HCT116 (cell line): ENCODE results near the gene NDOR1. TPM values are rescaled to one million over a fixed set of nuclear protein-coding genes. Genes with fewer than 3 reads are reported as not detected.
"Not testable (repeated sequence)": the region's sequence is repeated elsewhere in the genome, so short reads cannot be mapped to it uniquely, and the experiment has no call there.

Experiments used
- ATAC-seq: fragments of 200-7000 bp; cut with Tn5 transposase; 2 replicates; pipeline ENCODE4 v1.9.1; 2020; ENCODE audit warnings: mild to moderate bottlenecking, moderate library complexity
- BruUV-seq: library from RNA; stranded (reverse); fragments of 400-500 nt; replicated peaks from 2 replicates; lab custom pipeline; 2021; lab: Mats Ljungman, UMichigan
- CTCF ChIA-PET: fragments of 300-600 bp; sonication (Branson Sonifier 250); formaldehyde crosslinking; loops from one replicate; lab custom pipeline; 2021; ENCODE audit warnings: antibody characterized with exemption; lab: Charles Lee
- POLR2A ChIA-PET: fragments of 300-600, 350-600 bp; sonication (Branson Sonifier 250); formaldehyde crosslinking; loops from one replicate; lab custom pipeline; 2021; ENCODE audit warnings: antibody characterized with exemption; lab: Charles Lee
- RAD21 ChIA-PET, 2 experiments: fragments of 300-600 bp; sonication (Branson Sonifier 250); formaldehyde crosslinking; loops; one replicate each; lab custom pipeline; 2023; ENCODE audit warnings: low total read pairs in 2 of 2; ENCODE audit not compliant: uncharacterized antibody in 2 of 2, unreplicated experiment in 2 of 2, low non-redundant PET in 1 of 2; lab: Charles Lee
- DNase-seq: peaks from one replicate; pipeline ENCODE4 v3.0.0-alpha.2; 2010; ENCODE audit warnings: low read depth, low spot score
- H2AFZ ChIP-seq: fragments of 200-600 bp; shearing (Covaris generic), sonication (generic); 2 replicates; pipeline ENCODE4 v1.6.1; 2017; ENCODE audit warnings: low read depth, mixed run types, mixed read lengths, antibody characterized with exemption, low read length; ENCODE audit not compliant: poor library complexity, severe bottlenecking
- H3K27ac ChIP-seq: 2 replicates; pipeline ENCODE4 v1.5.1; 2012; ENCODE audit warnings: low read depth, low read length
- H3K27me3 ChIP-seq: fragments of 200-600 bp; sonication (generic); 2 replicates; pipeline ENCODE4 v1.6.1; 2016; ENCODE audit warnings: mixed run types, low read length, mixed read lengths; ENCODE audit not compliant: insufficient read depth
- H3K36me3 ChIP-seq, 2 experiments: fragments of 200-500 bp in 1 of 2; fragments of 200-600 bp in 1 of 2; sonication (Bioruptor generic) in 1 of 2; sonication (generic) in 1 of 2; 2 replicates each; pipeline versions ENCODE4 v1.5.1 to v1.6.1; 2014 to 2016; ENCODE audit warnings: low read length in 2 of 2, inconsistent platforms in 1 of 2, mixed read lengths in 1 of 2, mixed run types in 1 of 2; ENCODE audit not compliant: insufficient read depth in 2 of 2, control insufficient read depth in 1 of 2
- H3K4me1 ChIP-seq, 2 experiments: fragments of 200-600 bp in 1 of 2; sonication (generic) in 1 of 2; 2 replicates each; pipeline versions ENCODE4 v1.5.1 to v1.6.1; 2012 to 2017; ENCODE audit warnings: low read length in 2 of 2, inconsistent platforms in 1 of 2, mild to moderate bottlenecking in 1 of 2, mixed read lengths in 1 of 2, mixed run types in 1 of 2, moderate library complexity in 1 of 2; ENCODE audit not compliant: insufficient read depth in 2 of 2, control insufficient read depth in 1 of 2
- H3K4me2 ChIP-seq: fragments of 200-600 bp; sonication (generic); 2 replicates; pipeline ENCODE4 v1.6.1; 2017; ENCODE audit warnings: mixed run types, low read length, mixed read lengths
- H3K4me3 ChIP-seq, 2 experiments: fragments of 200-600 bp in 1 of 2; sonication (generic) in 1 of 2; replicated peaks in 1 of 2; 2 replicates each; pipeline ENCODE4 v1.5.1; 2011 to 2016; ENCODE audit warnings: low read length in 2 of 2, control low read depth in 1 of 2, low read depth in 1 of 2, mild to moderate bottlenecking in 1 of 2, mixed read lengths in 1 of 2, mixed run types in 1 of 2
- H3K79me2 ChIP-seq: fragments of 200-600 bp; sonication (generic); 2 replicates; pipeline ENCODE4 v1.6.1; 2017; ENCODE audit warnings: mild to moderate bottlenecking, mixed run types, low read length, moderate library complexity, mixed read lengths; ENCODE audit not compliant: insufficient read depth
- H3K9ac ChIP-seq: fragments of 200-600 bp; sonication (generic); 2 replicates; pipeline ENCODE4 v1.6.1; 2016; ENCODE audit warnings: low read length, mixed read lengths
- H3K9me2 ChIP-seq: fragments of 200-600 bp; sonication (generic), shearing (Covaris generic); 2 replicates; pipeline ENCODE4 v1.6.1; 2017; ENCODE audit warnings: mixed run types, mild to moderate bottlenecking, moderate library complexity; ENCODE audit not compliant: insufficient read depth
- H3K9me3 ChIP-seq, 2 experiments: fragments of 200-500 bp in 1 of 2; fragments of 200-600 bp in 1 of 2; sonication (Bioruptor generic) in 1 of 2; sonication (generic) in 1 of 2; 2 replicates each; pipeline ENCODE4 v1.6.1; 2014 to 2017; ENCODE audit warnings: low read length in 2 of 2, mixed read lengths in 2 of 2, inconsistent platforms in 1 of 2, low read depth in 1 of 2, mild to moderate bottlenecking in 1 of 2, mixed run types in 1 of 2, moderate library complexity in 1 of 2; ENCODE audit not compliant: control insufficient read depth in 1 of 2, insufficient read depth in 1 of 2
- H4K20me1 ChIP-seq: fragments of 200-600 bp; sonication (generic), shearing (Covaris generic); 2 replicates; pipeline ENCODE4 v1.6.1; 2017; ENCODE audit warnings: mixed run types, mild to moderate bottlenecking, moderate library complexity; ENCODE audit not compliant: insufficient read depth
- TCF7L2 ChIP-seq: IDR thresholded peaks from 2 replicates; pipeline ENCODE4 v1.7.0; 2011; ENCODE audit warnings: borderline replicate concordance, inconsistent platforms; ENCODE audit not compliant: insufficient read depth, insufficient read length; ENCODE audit errors: extremely low read depth
- intact Hi-C: fragments of 100-400 bp; cut with micrococcal nuclease; formaldehyde crosslinking; loops from 2 replicates; pipeline ENCODE4 v1.10.0; 2022
- total RNA-seq: library from RNA; stranded (reverse); gene quantifications from one replicate; pipeline ENCODE4 v1.2.1, GENCODE V29; 2021; ENCODE audit not compliant: unreplicated experiment

Gene NDOR1
- total RNA-seq, 1 experiment from 2014 or later = 28.4 TPM

- CTCF ChIA-PET = interaction anchor here (0.6 kb wide), 1 partner anchor 18 kb away, joined by 4 read pairs; no protein-coding TSS in a partner anchor
These were observed 37.0 kb downstream of the NDOR1 start for GRCh38 chr9:137242269-137243203.

GRCh38 chr9:137243266-137243625 is 37.7 kb downstream of the NDOR1 start:
- Histone ChIP-seq H3K4me1 (peaks cover 15 to 39% of the 10 kb centered on the region in 2 experiments), H3K79me2 (peaks cover 40% of the 10 kb centered on the region), H4K20me1 (peaks cover 21% of the 10 kb centered on the region; the same call in 1 of the 2 replicates), H3K36me3 (peaks cover 11 to 21% of the 10 kb centered on the region in 2 experiments), H3K27ac (peak overlapping the region; percentile 11; the same call in 1 of the 2 replicates), H3K4me2 (0 out of 2 replicates have a peak overlapping the region, but pooled peaks have one; percentile 10)
- H3K9ac ChIP-seq, BruUV-seq, H3K9me3 ChIP-seq, intact Hi-C loops, ATAC-seq, RAD21 ChIA-PET, H3K4me3 ChIP-seq, DNase-seq, H3K27me3 ChIP-seq, H2AFZ ChIP-seq, CTCF ChIA-PET, H3K9me2 ChIP-seq: not testable (repeated sequence)
- POLR2A ChIA-PET = interaction anchor here (1.1 to 1.7 kb wide), 4 partner anchors 11 to 54 kb away, joined by 3 to 13 read pairs (median 3); partner anchors contain the start of genes NELFB and RNF224

More at GRCh38 chr9:137242269-137243203, 37.0 kb downstream of the NDOR1 start:
- no TSS peak for BruUV-seq
- Histone ChIP-seq H2AFZ (no peak overlapping the region), H3K36me3 (peaks cover 11 to 21% of the 10 kb centered on the region in 2 experiments), H3K9ac (peak overlapping the region; percentile 93), H3K4me3 (peak overlapping the region; percentile 85 to 96), H3K4me1 (peaks cover 21 to 46% of the 10 kb centered on the region in 2 experiments), H3K27ac (peak overlapping the region; percentile 96), H3K4me2 (peak overlapping the region; percentile 98), H3K79me2 (peaks cover 40% of the 10 kb centered on the region), H3K9me2 (no peaks in the 10 kb centered on the region), H3K27me3 (no peaks in the 10 kb centered on the region), H3K9me3 (no peaks in the 10 kb centered on the region), H4K20me1 (peaks cover 21% of the 10 kb centered on the region; the same call in 1 of the 2 replicates)
- TF ChIP-seq TCF7L2 = no peak
- ATAC-seq (no peak), DNase-seq (no peak)
- POLR2A ChIA-PET = interaction anchor here (0.7 to 1.7 kb wide), 9 partner anchors 10 to 166 kb away, joined by 3 to 13 read pairs (median 3); partner anchors contain the start of genes NELFB, RNF224, TPRN and UAP1L1
- RAD21 ChIA-PET = interaction anchor here in 1 of 2 experiments (0.6 kb wide), 1 partner anchor 44 kb away, joined by 4 read pairs; no protein-coding TSS in a partner anchor
- intact Hi-C loops = no loop called here
